Trophoblast cell (in vitro differentiated cells and primary cell): Measurements from ENCODE around the gene ABITRAM.

Experiments
- DNase-seq, 2 donors: peaks; one replicate each; pipeline ENCODE4 v3.0.0-alpha.2; 2016
- H2AFZ ChIP-seq: 2 replicates; pipeline ENCODE4 v1.6.1; 2013; ENCODE audit warnings: low read length, moderate library complexity, mild to moderate bottlenecking; ENCODE audit not compliant: insufficient read depth, poor library complexity
- H2AK5ac ChIP-seq: 2 replicates; pipeline ENCODE4 v1.6.1; 2013; ENCODE audit warnings: mild to moderate bottlenecking, low read length
- H2BK120ac ChIP-seq: 2 replicates; pipeline ENCODE4 v1.6.1; 2013; ENCODE audit warnings: low read length, mild to moderate bottlenecking, moderate library complexity; ENCODE audit not compliant: insufficient read depth, poor library complexity
- H2BK12ac ChIP-seq: 2 replicates; pipeline ENCODE4 v1.6.1; 2013; ENCODE audit warnings: mild to moderate bottlenecking, low read length, moderate library complexity
- H2BK5ac ChIP-seq: 2 replicates; pipeline ENCODE4 v1.6.1; 2013; ENCODE audit warnings: low read length, low read depth, moderate library complexity, mild to moderate bottlenecking; ENCODE audit not compliant: poor library complexity
- H3K14ac ChIP-seq: 2 replicates; pipeline ENCODE4 v1.6.1; 2013; ENCODE audit warnings: mild to moderate bottlenecking, low read length
- H3K18ac ChIP-seq: 2 replicates; pipeline ENCODE4 v1.6.1; 2013; ENCODE audit warnings: mild to moderate bottlenecking, low read length
- H3K23ac ChIP-seq: 2 replicates; pipeline ENCODE4 v1.6.1; 2013; ENCODE audit warnings: low read length
- H3K27ac ChIP-seq: 2 replicates; pipeline ENCODE4 v1.5.1; 2013; ENCODE audit warnings: low read depth, mild to moderate bottlenecking, inconsistent platforms, low read length, moderate library complexity
- H3K27me3 ChIP-seq: 2 replicates; pipeline ENCODE4 v1.6.1; 2013; ENCODE audit warnings: inconsistent platforms, mild to moderate bottlenecking, low read length, moderate library complexity; ENCODE audit not compliant: insufficient read depth
- H3K36me3 ChIP-seq, 2 experiments: 1 replicate in 1 of 2; 2 replicates in 1 of 2; pipeline ENCODE4 v1.6.1; 2013; ENCODE audit warnings: low read length in 2 of 2, mild to moderate bottlenecking in 2 of 2, moderate library complexity in 1 of 2; ENCODE audit not compliant: insufficient read depth in 2 of 2, control insufficient read depth in 1 of 2
- H3K4ac ChIP-seq: 2 replicates; pipeline ENCODE4 v1.6.1; 2013; ENCODE audit warnings: low read depth, mild to moderate bottlenecking, low read length, moderate library complexity
- H3K4me1 ChIP-seq, 2 experiments: 1 replicate in 1 of 2; 2 replicates in 1 of 2; pipeline ENCODE4 v1.6.1; 2013; ENCODE audit warnings: low read length in 2 of 2, mild to moderate bottlenecking in 2 of 2, moderate library complexity in 1 of 2; ENCODE audit not compliant: insufficient read depth in 2 of 2, control insufficient read depth in 1 of 2
- H3K4me2 ChIP-seq: 2 replicates; pipeline ENCODE4 v1.6.1; 2013; ENCODE audit warnings: inconsistent platforms, mild to moderate bottlenecking, low read length, moderate library complexity
- H3K4me3 ChIP-seq: 2 replicates; pipeline ENCODE4 v1.5.1; 2013; ENCODE audit warnings: mild to moderate bottlenecking, low read depth, low read length, inconsistent platforms
- H3K79me1 ChIP-seq: one replicate; pipeline ENCODE4 v1.6.1; 2013; ENCODE audit warnings: low read length
- H3K79me2 ChIP-seq: 2 replicates; pipeline ENCODE4 v1.6.1; 2013; ENCODE audit warnings: low read length, mild to moderate bottlenecking; ENCODE audit not compliant: control insufficient read depth, insufficient read depth, poor library complexity
- H3K9ac ChIP-seq: 2 replicates; pipeline ENCODE4 v1.6.1; 2013; ENCODE audit warnings: mild to moderate bottlenecking, low read length
- H3K9me3 ChIP-seq: 2 replicates; pipeline ENCODE4 v1.6.1; 2013; ENCODE audit warnings: low read depth, mild to moderate bottlenecking, control low read depth, inconsistent platforms, low read length; ENCODE audit not compliant: insufficient read depth
- H4K12ac ChIP-seq: 2 replicates; pipeline ENCODE4 v1.6.1; 2013; ENCODE audit warnings: low read depth, mild to moderate bottlenecking, low read length, moderate library complexity
- H4K8ac ChIP-seq: 2 replicates; pipeline ENCODE4 v1.6.1; 2013; ENCODE audit warnings: low read depth, mild to moderate bottlenecking, low read length, moderate library complexity
- H4K91ac ChIP-seq: one replicate; pipeline ENCODE4 v1.6.1; 2013; ENCODE audit warnings: low read depth, mild to moderate bottlenecking, low read length, moderate library complexity
- WGBS: extraction: QIAGEN DNeasy Blood & Tissue Kit; methylation state at CpG from one replicate; pipeline ENCODE4 v1.1.7; 2013; ENCODE audit warnings: missing lambda C conversion rate; ENCODE audit not compliant: insufficient read length, insufficient coverage; ENCODE audit errors: extremely low coverage; 5-methylcytosine and 5-hydroxymethylcytosine counted together

Gene ABITRAM

DNA sequence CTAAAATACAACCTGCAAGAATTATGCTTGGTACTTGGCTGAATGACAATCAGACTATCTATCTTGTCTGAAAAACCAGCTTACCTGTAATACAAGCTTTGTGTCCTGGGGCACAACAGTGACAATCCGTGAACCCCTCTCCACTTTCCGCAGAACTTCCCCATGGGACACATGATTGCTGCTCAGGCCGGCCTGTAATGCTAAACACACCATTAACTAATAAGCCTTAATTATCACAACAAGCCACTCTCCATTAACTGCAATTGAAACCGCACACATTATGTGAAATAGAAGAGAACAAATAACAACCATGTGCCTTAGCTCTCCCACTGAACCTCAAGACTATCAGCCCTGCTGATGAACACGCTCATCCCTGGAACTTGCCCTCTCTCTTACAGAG is 34.0 kb upstream of the ABITRAM start:
- Histone ChIP-seq H3K23ac (no peak overlapping the region), H2AK5ac (no peak overlapping the region), H3K36me3 (peaks cover 6 to 29% of the 10 kb centered on the region in 2 experiments), H3K14ac (no peak overlapping the region), H3K27me3 (no peaks in the 10 kb centered on the region), H3K79me1 (no peaks in the 10 kb centered on the region), H3K4me1 (no peaks in the 10 kb centered on the region), H2BK120ac (no peak overlapping the region), H3K4me3 (no peak overlapping the region), H3K27ac (no peak overlapping the region), H2BK5ac (no peak overlapping the region), H3K9ac (no peak overlapping the region), H3K79me2 (no peaks in the 10 kb centered on the region), H2BK12ac (no peak overlapping the region), H2AFZ (no peak overlapping the region), H3K18ac (no peak overlapping the region), H3K9me3 (no peaks in the 10 kb centered on the region), H4K91ac (no peak overlapping the region), H3K4ac (no peak overlapping the region), H4K12ac (no peak overlapping the region), H4K8ac (no peak overlapping the region), H3K4me2 (no peak overlapping the region)
- no peak for DNase-seq
- WGBS = no CpG with 5 or more reads among the region's 5 CpGs

- H3K14ac ChIP-seq = no peak overlapping the region
- no peaks in the 10 kb centered on the region for H3K27me3 ChIP-seq
- H2AK5ac ChIP-seq = no peak overlapping the region
- H3K23ac ChIP-seq = no peak overlapping the region
- no peak overlapping the region for H4K8ac ChIP-seq
- H3K4me3 ChIP-seq = no peak overlapping the region
- no peak overlapping the region for H3K9ac ChIP-seq
- H2AFZ ChIP-seq = no peak overlapping the region
- no peak overlapping the region for H3K27ac ChIP-seq
- H3K4me1 ChIP-seq = no peaks in the 10 kb centered on the region
- H3K9me3 ChIP-seq = no peaks in the 10 kb centered on the region
- no peak overlapping the region for H2BK120ac ChIP-seq
- H3K79me2 ChIP-seq = no peaks in the 10 kb centered on the region
- H2BK5ac ChIP-seq = no peak overlapping the region
- DNase-seq = no peak
- peaks cover 7 to 27% of the 10 kb centered on the region in 2 experiments for H3K36me3 ChIP-seq
- H3K4ac ChIP-seq = no peak overlapping the region
- no peak overlapping the region for H3K18ac ChIP-seq
- H3K4me2 ChIP-seq = no peak overlapping the region
- no peak overlapping the region for H4K12ac ChIP-seq
- H4K91ac ChIP-seq = no peak overlapping the region
- no peaks in the 10 kb centered on the region for H3K79me1 ChIP-seq
- no CpG with 5 or more reads among the region's 2 CpGs for WGBS
- H2BK12ac ChIP-seq = no peak overlapping the region
These were observed 30.6 kb upstream of the ABITRAM start for GRCh38 chr9:108903420-108904103.

DNA sequence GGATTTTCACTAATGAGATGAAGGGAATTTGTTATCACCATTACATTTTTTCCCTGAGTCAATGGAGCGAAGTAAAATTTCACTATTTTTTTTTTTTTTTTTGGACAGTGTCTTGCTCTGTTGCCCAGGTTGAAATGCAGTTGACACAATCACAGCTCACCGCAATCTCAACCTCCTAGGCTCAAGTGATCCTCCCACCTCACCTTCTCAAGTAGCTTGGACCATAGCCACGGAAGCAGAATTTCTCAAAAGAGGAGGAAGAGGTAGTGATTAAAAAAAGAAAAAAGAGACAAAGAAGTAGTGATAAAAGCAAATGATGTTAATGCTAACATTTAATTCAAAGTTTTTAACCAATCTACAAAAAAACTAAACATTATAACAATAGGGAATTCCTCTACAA is 30.0 kb upstream of the ABITRAM start:
- no peak overlapping the region for H4K12ac ChIP-seq
- H3K14ac ChIP-seq = no peak overlapping the region
- no peak overlapping the region for H2BK120ac ChIP-seq
- no peak overlapping the region for H2BK5ac ChIP-seq
- DNase-seq = no peak
- H2AK5ac ChIP-seq = no peak overlapping the region
- H3K9ac ChIP-seq = no peak overlapping the region
- H3K27me3 ChIP-seq = no peaks in the 10 kb centered on the region
- no peak overlapping the region for H3K4me2 ChIP-seq
- H3K4ac ChIP-seq = no peak overlapping the region
- H4K91ac ChIP-seq = no peak overlapping the region
- no peak overlapping the region for H3K23ac ChIP-seq
- H3K36me3 ChIP-seq = peaks cover 4 to 30% of the 10 kb centered on the region in 2 experiments
- H3K9me3 ChIP-seq = no peaks in the 10 kb centered on the region
- no peak overlapping the region for H3K4me3 ChIP-seq
- H2BK12ac ChIP-seq = no peak overlapping the region
- H3K79me1 ChIP-seq = no peaks in the 10 kb centered on the region
- no peaks in the 10 kb centered on the region for H3K79me2 ChIP-seq
- no peak overlapping the region for H2AFZ ChIP-seq
- no peak overlapping the region for H3K27ac ChIP-seq
- no CpG with 5 or more reads among the region's 3 CpGs for WGBS
- H3K18ac ChIP-seq = no peak overlapping the region
- H4K8ac ChIP-seq = no peak overlapping the region
- no peaks in the 10 kb centered on the region for H3K4me1 ChIP-seq

- Histone ChIP-seq H3K4me2 (no peak overlapping the region), H3K23ac (no peak overlapping the region), H2BK120ac (no peak overlapping the region), H3K27me3 (no peaks in the 10 kb centered on the region), H2AK5ac (no peak overlapping the region), H2BK5ac (no peak overlapping the region), H3K14ac (no peak overlapping the region), H3K79me1 (no peaks in the 10 kb centered on the region), H3K4me3 (no peak overlapping the region), H2AFZ (no peak overlapping the region), H3K9ac (no peak overlapping the region), H4K91ac (no peak overlapping the region), H3K18ac (no peak overlapping the region), H4K8ac (no peak overlapping the region), H3K79me2 (no peaks in the 10 kb centered on the region), H4K12ac (no peak overlapping the region), H3K36me3 (peaks cover 2 to 28% of the 10 kb centered on the region in 2 experiments), H3K27ac (no peak overlapping the region), H3K9me3 (no peaks in the 10 kb centered on the region), H3K4ac (no peak overlapping the region), H3K4me1 (no peaks in the 10 kb centered on the region), H2BK12ac (no peak overlapping the region)
- no peak for DNase-seq
- WGBS = no CpG with 5 or more reads among the region's 2 CpGs
These were observed 28.7 kb upstream of the ABITRAM start for GRCh38 chr9:108905494-108905893.
